GM19438 (cell line): Measurements from ENCODE around the gene SEC22C.

Experiments
- ATAC-seq: cut with Tn5 transposase; IDR thresholded peaks from one replicate; pipeline ENCODE4 v1.9.1; 2021; ENCODE audit warnings: low read depth; ENCODE audit not compliant: unreplicated experiment

Gene SEC22C

GRCh38 chr3:42515976-42516375 is 65.8 kb downstream of the SEC22C start:
- ATAC-seq: no peak

- no peak for ATAC-seq
These were observed 66.3 kb downstream of the SEC22C start for GRCh38 chr3:42515391-42515916.

GRCh38 chr3:42514876-42515275 is 66.9 kb downstream of the SEC22C start:
- ATAC-seq: no peak

- ATAC-seq: no peak
These were observed 68.2 kb downstream of the SEC22C start for GRCh38 chr3:42513521-42513920.

GRCh38 chr3:42513121-42513520 is 68.6 kb downstream of the SEC22C start:
- ATAC-seq: no peak

- no peak for ATAC-seq
These were observed 70.0 kb downstream of the SEC22C start for GRCh38 chr3:42511736-42512135.

GRCh38 chr3:42511201-42511600 is 70.6 kb downstream of the SEC22C start:
- no peak for ATAC-seq

GRCh38 chr3:42510325-42510724 is 71.4 kb downstream of the SEC22C start:
- no peak for ATAC-seq

GRCh38 chr3:42509111-42509510 is 72.7 kb downstream of the SEC22C start:
- no peak for ATAC-seq

- no peak for ATAC-seq
These were observed 73.2 kb downstream of the SEC22C start for GRCh38 chr3:42508562-42508961.

GRCh38 chr3:42507761-42508335 is 73.9 kb downstream of the SEC22C start:
- no peak for ATAC-seq

- no peak for ATAC-seq
These were observed 74.5 kb downstream of the SEC22C start for GRCh38 chr3:42507252-42507651.

GRCh38 chr3:42505849-42506410 is 75.8 kb downstream of the SEC22C start:
- ATAC-seq: no peak

- ATAC-seq: no peak
These were observed 76.5 kb downstream of the SEC22C start for GRCh38 chr3:42505128-42505848.

GRCh38 chr3:42504334-42505127 is 77.2 kb downstream of the SEC22C start:
- ATAC-seq: no peak

GRCh38 chr3:42503957-42504333 is 77.8 kb downstream of the SEC22C start:
- ATAC-seq: no peak

- no peak for ATAC-seq
These were observed 78.4 kb downstream of the SEC22C start for GRCh38 chr3:42503251-42503924.

- peak; percentile 89 for ATAC-seq
These were observed 79.1 kb downstream of the SEC22C start, which contains the start of gene VIPR1 for GRCh38 chr3:42502429-42503250. Gene VIPR1 (plus strand): TSS chr3:42502643. CDS start chr3:42502736, 93 bp downstream.

- peak; percentile 39 for ATAC-seq
These were observed 79.9 kb downstream of the SEC22C start for GRCh38 chr3:42501681-42502428.
